ENCODE results near the gene BRME1. TPM values are rescaled to one million over a fixed set of nuclear protein-coding genes. Genes with fewer than 3 reads are reported as not detected.

BRME1 gene
- total RNA-seq, 1 experiment from 2014 or later, result 6.7 TPM

GRCh38 chr19:13929956-13930355 is 24.0 kb upstream of the BRME1 start:
- no peak overlapping the region for H3K27ac ChIP-seq (ENCODE audit: insufficient read length, low read depth, low read length)
- no CpG with 5 or more reads among the region's 17 CpGs for WGBS (ENCODE audit: extremely low coverage, insufficient read length, low lambda C conversion rate)
- no peak overlapping the region for H2BK20ac ChIP-seq (ENCODE audit: low read depth, low read length, poor library complexity, severe bottlenecking)
- peaks cover 5% of the 10 kb centered on the region for H4K20me1 ChIP-seq (ENCODE audit: control insufficient read depth, insufficient read depth, insufficient read length)
- H4K5ac ChIP-seq (ENCODE audit: insufficient read length, low read depth, low read length), result no peak overlapping the region
- no peak overlapping the region for H4K91ac ChIP-seq (ENCODE audit: insufficient read length, low read depth, low read length)
- no peak overlapping the region for H3K9ac ChIP-seq (ENCODE audit: extremely low read depth, insufficient read length, low read length)
- no peaks in the 10 kb centered on the region for H3K79me2 ChIP-seq (ENCODE audit: insufficient read depth, low read length)
- no peaks in the 10 kb centered on the region for H3K9me3 ChIP-seq (ENCODE audit: control insufficient read depth, low read depth, low read length)
- H3K14ac ChIP-seq (ENCODE audit: insufficient read depth, low read length), result no peak overlapping the region
- no peaks in the 10 kb centered on the region for H3K23me2 ChIP-seq (ENCODE audit: insufficient read length, low read depth, low read length, poor library complexity, severe bottlenecking)
- no peaks in the 10 kb centered on the region for H3K9me3 Mint-ChIP-seq
- no peak overlapping the region for H4K8ac ChIP-seq (replicated peaks; ENCODE audit: insufficient read length, low read depth, low read length)
- no peak for DNase-seq
- no peak overlapping the region for H3K4ac ChIP-seq (ENCODE audit: low read depth, low read length)
- no peaks in the 10 kb centered on the region for H3K27me3 ChIP-seq (ENCODE audit: insufficient read depth, low read length)
- TF ChIP-seq CTCF (conservative IDR thresholded peaks at IDR 0.05), result no peak
- no peaks in the 10 kb centered on the region for H3K79me1 ChIP-seq (ENCODE audit: insufficient read depth, low read depth, low read length, poor library complexity, severe bottlenecking)
- H3K4me2 ChIP-seq (ENCODE audit: insufficient read depth, insufficient read length, low read length), result no peak overlapping the region
- no peak overlapping the region for H3T11ph ChIP-seq (ENCODE audit: low read length)
- H3K56ac ChIP-seq (ENCODE audit: insufficient read length, low read depth, low read length), result no peak overlapping the region
- H3K18ac ChIP-seq (ENCODE audit: insufficient read length, low read depth, low read length), result no peak overlapping the region
- no peak overlapping the region for H2BK5ac ChIP-seq (ENCODE audit: insufficient read length, low read length)
- no peak overlapping the region for H3K4me3 Mint-ChIP-seq
- no peak overlapping the region for H2BK12ac ChIP-seq (ENCODE audit: insufficient read length, low read depth, low read length)
- no peak overlapping the region for H2AFZ ChIP-seq (ENCODE audit: low read length)
- H2BK120ac ChIP-seq (ENCODE audit: low read depth, low read length, poor library complexity, severe bottlenecking), result no peak overlapping the region
- H2BK15ac ChIP-seq (ENCODE audit: low read depth, low read length), result no peak overlapping the region
- peaks cover 3% of the 10 kb centered on the region; the same call in 1 of the 2 replicates for H3K4me1 ChIP-seq (ENCODE audit: insufficient read depth, low read length)
- H2AK5ac ChIP-seq (ENCODE audit: insufficient read length, low read length), result no peak overlapping the region
- H3K36me3 Mint-ChIP-seq (ENCODE audit: insufficient read depth in 1 of 3, low read depth in 3 of 3), result peaks cover 14 to 36% (median 28%) of the 10 kb centered on the region in 3 experiments; a peak in 6 of 7 replicates
- peaks cover 6 to 10% of the 10 kb centered on the region in 2 experiments for H3K4me1 Mint-ChIP-seq
- H3K23ac ChIP-seq (ENCODE audit: insufficient read length, low read depth, low read length), result no peak overlapping the region
- no peak overlapping the region for H3K27ac Mint-ChIP-seq
- no peaks in the 10 kb centered on the region; the same call in 1 of the 2 replicates for H3K27me3 Mint-ChIP-seq (ENCODE audit: low read depth)
